CD14-positive monocyte (primary cell): ENCODE measurements around the gene TTR. TPM values are rescaled to one million over a fixed set of nuclear protein-coding genes. Genes with fewer than 3 reads are reported as not detected.

Source experiments
- DNase-seq, 3 donors: peaks; one replicate each; pipeline ENCODE4 v3.0.0-alpha.2; 2011 to 2022
- H2AFZ ChIP-seq: 2 replicates; pipeline ENCODE4 v1.6.0; 2012; ENCODE audit warnings: mild to moderate bottlenecking, low read depth, low read length, inconsistent platforms; ENCODE audit not compliant: insufficient read depth, poor library complexity, severe bottlenecking
- H3K27ac ChIP-seq, 2 donors: 1 replicate in 1 of 2; 2 replicates in 1 of 2; pipeline ENCODE4 v1.5.1; 2012 to 2013; ENCODE audit warnings: low read length in 2 of 2, control low read depth in 1 of 2, inconsistent platforms in 1 of 2, low read depth in 1 of 2, mild to moderate bottlenecking in 1 of 2
- H3K27me3 ChIP-seq, 2 donors: one replicate each; pipeline versions ENCODE4 v1.6.0 to v1.6.1; 2011 to 2013; ENCODE audit warnings: low read length in 2 of 2; ENCODE audit not compliant: control insufficient read depth in 2 of 2, insufficient read depth in 2 of 2
- H3K36me3 ChIP-seq, 2 donors: replicated peaks in 1 of 2; 1 replicate in 1 of 2; 2 replicates in 1 of 2; pipeline versions ENCODE4 v1.5.1 to v1.6.1; 2012 to 2013; ENCODE audit warnings: low read length in 2 of 2, control low read depth in 1 of 2, inconsistent platforms in 1 of 2, mild to moderate bottlenecking in 1 of 2; ENCODE audit not compliant: insufficient read depth in 2 of 2, control insufficient read depth in 1 of 2
- H3K4me1 ChIP-seq, 2 donors: 1 replicate in 1 of 2; 2 replicates in 1 of 2; pipeline versions ENCODE4 v1.5.1 to v1.6.1; 2012 to 2013; ENCODE audit warnings: low read length in 2 of 2, control low read depth in 1 of 2, inconsistent platforms in 1 of 2, mild to moderate bottlenecking in 1 of 2, moderate library complexity in 1 of 2; ENCODE audit not compliant: insufficient read depth in 2 of 2, control insufficient read depth in 1 of 2
- H3K4me2 ChIP-seq: replicated peaks from 2 replicates; pipeline ENCODE3; 2012; ENCODE audit warnings: low read length, moderate library complexity, mild to moderate bottlenecking; ENCODE audit not compliant: poor library complexity, severe bottlenecking; ENCODE audit errors: extremely low read depth
- H3K4me3 ChIP-seq, 3 experiments: fragments of 200-600 bp in 1 of 3; sonication (generic) in 1 of 3; replicated peaks in 1 of 3; 1 replicate in 2 of 3; 2 replicates in 1 of 3; pipeline ENCODE4 v1.5.1; 2011 to 2013; ENCODE audit warnings: low read length in 3 of 3, mild to moderate bottlenecking in 3 of 3, control low read depth in 2 of 3, low read depth in 2 of 3, inconsistent platforms in 1 of 3, moderate library complexity in 1 of 3
- H3K79me2 ChIP-seq: 2 replicates; pipeline ENCODE4 v1.6.0; 2012; ENCODE audit warnings: mild to moderate bottlenecking, control low read depth, inconsistent platforms, low read length, moderate library complexity; ENCODE audit not compliant: insufficient read depth
- H3K9ac ChIP-seq: 2 replicates; pipeline ENCODE4 v1.6.0; 2017; ENCODE audit warnings: low read length, mild to moderate bottlenecking; ENCODE audit not compliant: insufficient read depth, poor library complexity, severe bottlenecking
- H3K9me3 ChIP-seq, 2 donors: replicated peaks in 1 of 2; 1 replicate in 1 of 2; 2 replicates in 1 of 2; pipeline versions ENCODE4 v1.5.1 to v1.6.1; 2012 to 2013; ENCODE audit warnings: low read length in 2 of 2, control low read depth in 1 of 2; ENCODE audit not compliant: control insufficient read depth in 1 of 2, insufficient read depth in 1 of 2
- H4K20me1 ChIP-seq: 2 replicates; pipeline ENCODE4 v1.6.0; 2012; ENCODE audit warnings: mild to moderate bottlenecking, low read length, control low read depth, moderate library complexity; ENCODE audit not compliant: insufficient read depth
- H3K27ac Mint-ChIP-seq, 7 donors: one replicate each; pipeline ENCODE4 v1.8.0; 2020; ENCODE audit warnings: mild to moderate bottlenecking in 7 of 7, mixed read lengths in 7 of 7, moderate library complexity in 6 of 7, inconsistent platforms in 2 of 7
- H3K27me3 Mint-ChIP-seq, 3 donors: one replicate each; pipeline ENCODE4 v1.8.0; 2021 to 2022; ENCODE audit warnings: low read depth in 3 of 3, mild to moderate bottlenecking in 3 of 3, mixed read lengths in 3 of 3, moderate library complexity in 3 of 3, inconsistent platforms in 1 of 3
- H3K36me3 Mint-ChIP-seq, 2 donors: one replicate each; pipeline ENCODE4 v1.8.0; 2020; ENCODE audit warnings: mixed read lengths in 2 of 2, inconsistent platforms in 1 of 2, mild to moderate bottlenecking in 1 of 2
- H3K4me1 Mint-ChIP-seq: one replicate; pipeline ENCODE4 v1.8.0; 2020; ENCODE audit warnings: mild to moderate bottlenecking, mixed read lengths
- H3K4me3 Mint-ChIP-seq, 2 donors: one replicate each; pipeline ENCODE4 v1.8.0; 2020; ENCODE audit warnings: mild to moderate bottlenecking in 2 of 2, mixed read lengths in 2 of 2, moderate library complexity in 1 of 2
- H3K9me3 Mint-ChIP-seq, 7 donors: one replicate each; pipeline ENCODE4 v1.8.0; 2020 to 2022; ENCODE audit warnings: mixed read lengths in 7 of 7, mild to moderate bottlenecking in 6 of 7, moderate library complexity in 6 of 7, inconsistent platforms in 2 of 7
- WGBS: methylation state at CpG from one replicate; pipeline ENCODE4 v1.1.5; 2013; ENCODE audit warnings: missing lambda C conversion rate; ENCODE audit not compliant: insufficient coverage; 5-methylcytosine and 5-hydroxymethylcytosine counted together
- intact Hi-C, 2 donors: fragments of 100-400 bp; cut with micrococcal nuclease; formaldehyde crosslinking; loops; one replicate each; pipeline versions ENCODE4 v1.15.0 to v1.15.1; 2023
- polyA plus RNA-seq, 3 donors: library from polyadenylated mRNA; depleted of rRNA in 1 of 3; unstranded in 2 of 3; stranded (reverse) in 1 of 3; fragments of 300-500 nt in 2 of 3; fragments of >200 nt in 1 of 3; fragmentation: Illumina TruSeq in 2 of 3; gene quantifications; 1 replicate in 2 of 3; 2 replicates in 1 of 3; pipeline ENCODE4 v1.2.3, GENCODE V29; 2012 to 2021
- TF ChIP-seq, protein P1 (sequence below): fragments of 200-600 bp; IDR thresholded peaks from one replicate; pipeline ENCODE4 v1.8.0; 2022; ENCODE audit warnings: antibody characterized with exemption, mild to moderate bottlenecking

The TTR gene
- polyA plus RNA-seq, 3 donors: not detected

DNA sequence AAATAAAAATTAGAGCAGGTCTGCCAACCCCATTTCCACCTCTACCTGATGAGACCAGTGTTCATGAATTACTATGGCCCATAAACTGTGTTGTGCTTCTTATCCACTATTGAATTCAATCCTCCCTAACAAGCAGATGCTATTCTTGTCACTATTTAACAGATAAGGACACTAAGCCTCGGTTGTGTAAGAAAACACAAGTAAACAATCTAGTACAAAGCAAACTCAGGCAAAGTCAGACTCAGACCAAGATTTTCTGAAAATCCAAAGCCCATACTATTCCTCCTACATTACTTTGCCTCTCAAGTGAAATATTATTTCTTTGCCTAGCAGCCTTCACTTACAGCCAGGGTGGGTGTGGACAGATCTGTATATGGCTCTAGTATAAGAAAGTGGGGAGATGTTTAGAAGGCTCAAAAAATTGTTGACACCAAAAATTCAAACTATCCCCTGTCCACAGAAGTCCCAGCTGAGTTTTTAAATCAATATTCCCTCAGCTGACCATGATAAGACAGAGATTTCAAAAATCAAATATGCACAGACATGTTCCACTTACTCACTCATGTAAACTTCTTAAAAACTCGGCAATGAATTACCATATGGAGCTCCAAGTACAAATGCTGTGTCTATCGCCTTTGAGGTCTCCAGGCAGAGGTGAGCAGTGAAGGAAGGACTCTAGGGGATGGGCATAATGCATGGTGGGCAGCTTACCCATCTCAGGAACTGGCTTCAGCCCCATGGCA is 16.0 kb upstream of the TTR start:
- Mint-ChIP-seq H3K36me3 (no peaks in the 10 kb centered on the region), H3K27ac (no peak overlapping the region), H3K4me3 (no peak overlapping the region), H3K4me1 (no peaks in the 10 kb centered on the region), H3K27me3 (no peaks in the 10 kb centered on the region), H3K9me3 (peaks cover 0 to 2% (median 0%) of the 10 kb centered on the region in 7 donors)
- Histone ChIP-seq H3K27ac (no peak overlapping the region), H3K27me3 (no peaks in the 10 kb centered on the region), H3K4me1 (no peaks in the 10 kb centered on the region), H3K9ac (no peak overlapping the region), H3K79me2 (no peaks in the 10 kb centered on the region), H3K36me3 (no peaks in the 10 kb centered on the region), H3K4me3 (no peak overlapping the region), H3K9me3 (no peaks in the 10 kb centered on the region), H4K20me1 (no peaks in the 10 kb centered on the region), H3K4me2 (no peak overlapping the region), H2AFZ (no peak overlapping the region)
- DNase-seq: no peak
- TF ChIP-seq, protein P1, sequence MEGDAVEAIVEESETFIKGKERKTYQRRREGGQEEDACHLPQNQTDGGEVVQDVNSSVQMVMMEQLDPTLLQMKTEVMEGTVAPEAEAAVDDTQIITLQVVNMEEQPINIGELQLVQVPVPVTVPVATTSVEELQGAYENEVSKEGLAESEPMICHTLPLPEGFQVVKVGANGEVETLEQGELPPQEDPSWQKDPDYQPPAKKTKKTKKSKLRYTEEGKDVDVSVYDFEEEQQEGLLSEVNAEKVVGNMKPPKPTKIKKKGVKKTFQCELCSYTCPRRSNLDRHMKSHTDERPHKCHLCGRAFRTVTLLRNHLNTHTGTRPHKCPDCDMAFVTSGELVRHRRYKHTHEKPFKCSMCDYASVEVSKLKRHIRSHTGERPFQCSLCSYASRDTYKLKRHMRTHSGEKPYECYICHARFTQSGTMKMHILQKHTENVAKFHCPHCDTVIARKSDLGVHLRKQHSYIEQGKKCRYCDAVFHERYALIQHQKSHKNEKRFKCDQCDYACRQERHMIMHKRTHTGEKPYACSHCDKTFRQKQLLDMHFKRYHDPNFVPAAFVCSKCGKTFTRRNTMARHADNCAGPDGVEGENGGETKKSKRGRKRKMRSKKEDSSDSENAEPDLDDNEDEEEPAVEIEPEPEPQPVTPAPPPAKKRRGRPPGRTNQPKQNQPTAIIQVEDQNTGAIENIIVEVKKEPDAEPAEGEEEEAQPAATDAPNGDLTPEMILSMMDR: no peak
- intact Hi-C loops: no loop called here
- WGBS: 94% methylated on average over 2 of the region's 3 CpGs

DNA sequence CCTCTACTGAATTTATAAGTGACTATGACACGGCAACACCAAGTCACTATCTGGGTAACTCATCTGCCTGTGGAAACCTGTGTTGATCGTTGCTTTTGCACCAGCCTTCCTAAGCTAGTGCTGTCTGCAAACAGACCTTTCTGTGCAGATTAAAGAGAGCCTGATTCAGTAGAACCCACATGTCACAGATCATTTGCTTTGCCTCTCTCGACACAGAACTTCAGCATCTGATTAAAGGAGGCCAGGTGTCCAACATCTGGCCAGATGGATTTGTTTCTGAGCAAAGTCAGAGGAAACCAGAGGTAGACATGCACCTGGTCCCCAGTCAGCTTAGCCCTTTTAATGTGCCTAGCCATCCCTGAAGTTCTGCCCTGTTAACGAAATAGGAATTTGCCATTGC is 15.0 kb upstream of the TTR start:
- Mint-ChIP-seq H3K36me3 (no peaks in the 10 kb centered on the region), H3K4me3 (no peak overlapping the region), H3K27ac (no peak overlapping the region), H3K4me1 (no peaks in the 10 kb centered on the region), H3K27me3 (no peaks in the 10 kb centered on the region), H3K9me3 (peaks cover 0 to 2% (median 0%) of the 10 kb centered on the region in 7 donors)
- DNase-seq: no peak
- H3K9me3 ChIP-seq: no peaks in the 10 kb centered on the region
- intact Hi-C loops: no loop called here
- no peaks in the 10 kb centered on the region for H3K79me2 ChIP-seq
- no peak overlapping the region for H3K4me2 ChIP-seq
- H3K36me3 ChIP-seq: no peaks in the 10 kb centered on the region
- no peak overlapping the region for H3K9ac ChIP-seq
- no peak overlapping the region for H3K27ac ChIP-seq
- H2AFZ ChIP-seq: no peak overlapping the region
- H3K4me3 ChIP-seq: no peak overlapping the region
- H3K27me3 ChIP-seq: no peaks in the 10 kb centered on the region
- WGBS: 46% methylated on average over 2 of the region's 4 CpGs
- H4K20me1 ChIP-seq: no peaks in the 10 kb centered on the region
- no peaks in the 10 kb centered on the region for H3K4me1 ChIP-seq
- TF ChIP-seq, protein P1: no peak
